Endothelial cell of umbilical vein (primary cell): ENCODE measurements around the gene KCTD19. TPM values are rescaled to one million over a fixed set of nuclear protein-coding genes. Genes with fewer than 3 reads are reported as not detected.

Experiments
- BruUV-seq: library from RNA; stranded (reverse); fragments of 400-500 nt; replicated peaks from 2 replicates; lab custom pipeline; 2021; lab: Mats Ljungman, UMichigan
- CTCF ChIA-PET: fragments of 300-600, 350-600 bp; sonication (Branson Sonifier 250); formaldehyde crosslinking; loops from one replicate; lab custom pipeline; 2021; ENCODE audit warnings: antibody characterized with exemption, inconsistent platforms; lab: Charles Lee
- POLR2A ChIA-PET: fragments of 300-600, 350-600 bp; sonication (Branson Sonifier 250); formaldehyde crosslinking; loops from one replicate; lab custom pipeline; 2021; ENCODE audit warnings: antibody characterized with exemption, inconsistent platforms; lab: Charles Lee
- DNase-seq: peaks from one replicate; pipeline ENCODE4 v3.0.0-alpha.2; 2011; ENCODE audit warnings: low read depth, low spot score
- FAIRE-seq: peaks from 2 replicates; lab custom pipeline; 2011; peaks lifted over from hg19 to GRCh38; lab: Jason Lieb, UNC
- H2AFZ ChIP-seq: 2 replicates; pipeline ENCODE4 v1.6.0; 2012; ENCODE audit warnings: low read depth, low read length, control low read depth, inconsistent platforms
- H3K27ac ChIP-seq: 2 replicates; pipeline ENCODE4 v1.5.1; 2011; ENCODE audit warnings: low read depth, mild to moderate bottlenecking, control low read depth, low read length, moderate library complexity; ENCODE audit not compliant: insufficient read depth
- H3K27me3 ChIP-seq, 2 experiments: 2 replicates each; pipeline versions ENCODE4 v1.6.0 to v1.6.1; 2011; ENCODE audit warnings: low read length in 2 of 2, mixed read lengths in 1 of 2; ENCODE audit not compliant: control insufficient read depth in 2 of 2, insufficient read depth in 2 of 2
- H3K36me3 ChIP-seq, 2 experiments: 2 replicates in 1 of 2; 3 replicates in 1 of 2; pipeline ENCODE4 v1.5.1; 2011; ENCODE audit warnings: low read length in 2 of 2, mild to moderate bottlenecking in 1 of 2, moderate library complexity in 1 of 2; ENCODE audit not compliant: control insufficient read depth in 2 of 2, insufficient read depth in 2 of 2; ENCODE audit errors: extremely low read depth in 1 of 2
- H3K4me1 ChIP-seq: 3 replicates; pipeline ENCODE4 v1.5.1; 2011; ENCODE audit warnings: mild to moderate bottlenecking, low read length; ENCODE audit not compliant: control insufficient read depth, insufficient read depth; ENCODE audit errors: extremely low read depth
- H3K4me2 ChIP-seq: 2 replicates; pipeline ENCODE4 v1.6.1; 2011; ENCODE audit warnings: low read length, control low read depth, mixed read lengths; ENCODE audit not compliant: insufficient read depth
- H3K4me3 ChIP-seq, 3 experiments: fragments of 200-600 bp in 1 of 3; sonication (generic), shearing (Covaris generic) in 1 of 3; replicated peaks in 1 of 3; 2 replicates each; pipeline ENCODE4 v1.5.1; 2011 to 2016; ENCODE audit warnings: control low read depth in 3 of 3, low read length in 3 of 3, mild to moderate bottlenecking in 2 of 3, inconsistent platforms in 1 of 3, low read depth in 1 of 3, moderate library complexity in 1 of 3; ENCODE audit not compliant: insufficient read depth in 1 of 3
- H3K79me2 ChIP-seq: 2 replicates; pipeline ENCODE4 v1.6.0; 2012; ENCODE audit warnings: low read length, inconsistent platforms; ENCODE audit not compliant: control insufficient read depth, insufficient read depth
- H3K9ac ChIP-seq: replicated peaks from 2 replicates; pipeline ENCODE3; 2011; ENCODE audit warnings: low read length, control low read depth; ENCODE audit not compliant: insufficient read depth; ENCODE audit errors: extremely low read depth
- H3K9me1 ChIP-seq: replicated peaks from 3 replicates; pipeline ENCODE4 v1.6.0; 2011; ENCODE audit warnings: mild to moderate bottlenecking, low read length; ENCODE audit not compliant: control insufficient read depth, insufficient read depth; ENCODE audit errors: extremely low read depth
- H3K9me3 ChIP-seq: replicated peaks from 2 replicates; pipeline ENCODE4 v1.5.1; 2012; ENCODE audit warnings: low read length, inconsistent platforms; ENCODE audit not compliant: control insufficient read depth, insufficient read depth
- H4K20me1 ChIP-seq: replicated peaks from 2 replicates; pipeline ENCODE3; 2011; ENCODE audit warnings: mild to moderate bottlenecking, low read length; ENCODE audit not compliant: control insufficient read depth, insufficient read depth; ENCODE audit errors: extremely low read depth
- CTCF ChIP-seq, 2 donors: IDR thresholded peaks; 1 replicate in 1 of 2; 2 replicates in 1 of 2; pipeline ENCODE4 v1.5.1; 2011; ENCODE audit warnings: low read length in 2 of 2, mild to moderate bottlenecking in 2 of 2, moderate library complexity in 2 of 2, control low read depth in 1 of 2, inconsistent platforms in 1 of 2, low read depth in 1 of 2; ENCODE audit not compliant: insufficient read depth in 1 of 2; ENCODE audit errors: extremely low read depth in 1 of 2
- EZH2 ChIP-seq: IDR thresholded peaks from 2 replicates; pipeline ENCODE4 v1.6.1; 2012; ENCODE audit warnings: borderline replicate concordance, low read depth, mild to moderate bottlenecking, moderate library complexity, low read length, inconsistent platforms; ENCODE audit not compliant: severe bottlenecking
- FOS ChIP-seq: IDR thresholded peaks from 2 replicates; pipeline ENCODE4 v1.6.1; 2011; ENCODE audit warnings: mild to moderate bottlenecking, low read length, moderate library complexity, borderline replicate concordance; ENCODE audit not compliant: insufficient read depth
- GATA2 ChIP-seq: IDR thresholded peaks from 2 replicates; pipeline ENCODE4 v1.7.0; 2011; ENCODE audit warnings: low read depth, mild to moderate bottlenecking, moderate library complexity, mixed read lengths, low read length; ENCODE audit not compliant: insufficient read length, insufficient read depth
- JUN ChIP-seq: IDR thresholded peaks from 2 replicates; pipeline ENCODE4 v1.6.1; 2011; ENCODE audit warnings: borderline replicate concordance, low read depth; ENCODE audit not compliant: insufficient read length, insufficient read depth
- MAX ChIP-seq: IDR thresholded peaks from 2 replicates; pipeline ENCODE4 v1.6.1; 2011; ENCODE audit not compliant: insufficient read depth, insufficient read length
- MYC ChIP-seq: IDR thresholded peaks from one replicate; pipeline ENCODE4 v1.6.1; 2011; ENCODE audit warnings: mild to moderate bottlenecking, low read depth, low read length
- POLR2A ChIP-seq: IDR thresholded peaks from 2 replicates; pipeline ENCODE4 v1.6.1; 2012; ENCODE audit warnings: low read depth, mild to moderate bottlenecking, control low read depth, low read length
- POLR2AphosphoS5 ChIP-seq: IDR thresholded peaks from 2 replicates; pipeline ENCODE4 v1.6.1; 2012; ENCODE audit warnings: low read depth, mild to moderate bottlenecking, control low read depth, low read length, moderate library complexity; ENCODE audit not compliant: insufficient read depth
- dilution Hi-C: fragments of 300-500 bp; cut with MboI; formaldehyde crosslinking; loops from one replicate; pipeline ENCODE4 v1.15.0; 2019; ENCODE audit warnings: low sequenced_read_pairs; ENCODE audit not compliant: extremely low pct_ligation_motif_present
- intact Hi-C: fragments of 100-400 bp; cut with micrococcal nuclease; formaldehyde crosslinking; loops from one replicate; pipeline ENCODE4 v1.10.0; 2022
- polyA plus RNA-seq, 4 experiments: library from polyadenylated mRNA; depleted of rRNA in 3 of 4; stranded (reverse) in 3 of 4; unstranded in 1 of 4; fragments of >200 nt; gene quantifications; 2 replicates each; pipeline versions ENCODE4 v1.2.1 to v1.2.3, GENCODE V29; 2011 to 2012; ENCODE audit warnings: missing spikeins in 1 of 4
- total RNA-seq: library from RNA; stranded (reverse); gene quantifications from 2 replicates; pipeline ENCODE4 v1.2.3, GENCODE V29; 2021

KCTD19 gene
- total and polyA plus RNA-seq, 2 donors (not counting 3 experiments of a cell fraction or from before 2014, with no cell fraction given) = 0.21 to 0.44 TPM

- no peak for FAIRE-seq
Observed at GRCh38 chr16:67305216-67306071, 21.1 kb downstream of the KCTD19 start.

More at GRCh38 chr16:67305216-67306071, 21.1 kb downstream of the KCTD19 start:
- Histone ChIP-seq H3K9ac (no peak overlapping the region), H3K4me2 (no peak overlapping the region), H3K9me3 (no peaks in the 10 kb centered on the region), H3K36me3 (no peaks in the 10 kb centered on the region), H3K9me1 (no peaks in the 10 kb centered on the region), H3K4me3 (no peak overlapping the region), H3K79me2 (no peaks in the 10 kb centered on the region), H3K27ac (no peak overlapping the region), H4K20me1 (no peaks in the 10 kb centered on the region), H2AFZ (no peak overlapping the region), H3K4me1 (no peaks in the 10 kb centered on the region), H3K27me3 (no peaks in the 10 kb centered on the region)
- CTCF ChIA-PET = interaction anchor here (0.7 kb wide), 1 partner anchor 22 kb away, joined by 4 read pairs; the partner anchor contains the start of genes KCTD19 and LRRC36
- DNase-seq = no peak
- TF ChIP-seq EZH2 (no peak), FOS (no peak), POLR2AphosphoS5 (no peak), GATA2 (no peak), MYC (no peak), JUN (no peak), CTCF (IDR thresholded peaks at IDR 0.05; ENCODE audit: extremely low read depth in 1 of 2, insufficient read depth in 1 of 2, low read depth in 1 of 2, low read length in 2 of 2) (no peak), MAX (no peak), POLR2A (no peak)
- intact Hi-C loops = no loop called here
- dilution Hi-C loops = no loop called here
- POLR2A ChIA-PET = no interaction called here
- BruUV-seq = no TSS peak
